ENCODE measurements around the gene KNG1.
"Not testable (repeated sequence)": the region's sequence is repeated elsewhere in the genome, so short reads cannot be mapped to it uniquely, and the experiment has no call there.

KNG1 gene

DNA sequence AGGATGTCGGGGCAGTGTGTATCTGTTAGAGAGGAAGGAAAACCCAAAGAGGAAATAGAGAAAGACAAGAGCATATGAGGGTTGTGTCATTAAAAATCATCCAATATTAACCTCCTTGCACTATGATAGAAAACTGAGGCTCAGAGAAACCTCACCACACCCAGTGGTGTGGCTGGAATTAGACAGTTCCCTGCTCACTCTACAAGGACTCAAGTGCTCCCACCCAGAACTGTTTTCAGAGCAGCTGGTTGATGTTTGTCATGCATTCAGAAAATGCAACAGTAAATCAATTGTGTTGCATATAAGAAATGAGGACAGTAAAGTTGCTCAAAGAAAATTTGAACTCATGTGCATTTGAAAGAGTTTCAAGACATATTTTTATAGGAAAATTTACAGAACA, 26.9 kb upstream of the KNG1 start:
- not testable (repeated sequence) for H3K79me1 ChIP-seq (replicated peaks; ENCODE audit: low read length, poor library complexity, severe bottlenecking); H2BK5ac ChIP-seq (ENCODE audit: low read depth, low read length, poor library complexity, severe bottlenecking); H3K4me3 ChIP-seq (ENCODE audit: insufficient read depth in 1 of 2, low read depth in 1 of 2, low read length in 2 of 2); H2AK5ac ChIP-seq (ENCODE audit: low read length, severe bottlenecking); H3K9me3 ChIP-seq (ENCODE audit: control insufficient read depth, low read length); H2BK12ac ChIP-seq (ENCODE audit: low read length in 2 of 2); H2BK120ac ChIP-seq (ENCODE audit: low read depth, low read length); H3K4me1 ChIP-seq (ENCODE audit: control insufficient read depth, insufficient read depth, low read depth, low read length); H3K36me3 ChIP-seq (ENCODE audit: control insufficient read depth in 1 of 2, insufficient read depth in 2 of 2, low read depth in 1 of 2, low read length in 2 of 2); H4K8ac ChIP-seq (ENCODE audit: low read length); H3K14ac ChIP-seq (ENCODE audit: low read length in 2 of 2); H3K9ac ChIP-seq (ENCODE audit: low read length); DNase-seq; H3K4ac ChIP-seq (ENCODE audit: low read depth in 1 of 2, low read length in 2 of 2); H3K4me2 ChIP-seq (ENCODE audit: low read length, poor library complexity, severe bottlenecking); H3K27ac ChIP-seq (ENCODE audit: low read length, poor library complexity, severe bottlenecking); H4K91ac ChIP-seq (ENCODE audit: low read length); H3K18ac ChIP-seq (ENCODE audit: low read depth in 1 of 2, low read length in 2 of 2); H2AFZ ChIP-seq (ENCODE audit: low read depth, low read length); H2BK15ac ChIP-seq (ENCODE audit: low read depth, poor library complexity, severe bottlenecking); H3K23ac ChIP-seq (ENCODE audit: low read length in 2 of 2)
- WGBS = no CpG with 5 or more reads among the region's 1 CpG
- peaks cover 10 to 25% of the 10 kb centered on the region in 2 experiments for H3K27me3 ChIP-seq (ENCODE audit: control insufficient read depth in 1 of 2, insufficient read depth in 1 of 2, low read length in 2 of 2)

GRCh38 chr3:186691676-186692075, 25.5 kb upstream of the KNG1 start:
- H3K9me3 ChIP-seq (ENCODE audit: control insufficient read depth, low read length) = no peaks in the 10 kb centered on the region
- H3K4me2 ChIP-seq (ENCODE audit: low read length, poor library complexity, severe bottlenecking) = no peak overlapping the region
- no peak overlapping the region for H3K4ac ChIP-seq (ENCODE audit: low read depth in 1 of 2, low read length in 2 of 2)
- peaks cover 12 to 29% of the 10 kb centered on the region in 2 experiments for H3K27me3 ChIP-seq (ENCODE audit: control insufficient read depth in 1 of 2, insufficient read depth in 1 of 2, low read length in 2 of 2)
- no peak overlapping the region for H2AK5ac ChIP-seq (ENCODE audit: low read length, severe bottlenecking)
- H2AFZ ChIP-seq (ENCODE audit: low read depth, low read length) = no peak overlapping the region
- no peak overlapping the region for H2BK15ac ChIP-seq (ENCODE audit: low read depth, poor library complexity, severe bottlenecking)
- H3K79me1 ChIP-seq (replicated peaks; ENCODE audit: low read length, poor library complexity, severe bottlenecking) = no peaks in the 10 kb centered on the region
- H4K91ac ChIP-seq (ENCODE audit: low read length) = no peak overlapping the region
- H2BK12ac ChIP-seq (ENCODE audit: low read length in 2 of 2) = no peak overlapping the region
- H2BK5ac ChIP-seq (ENCODE audit: low read depth, low read length, poor library complexity, severe bottlenecking) = no peak overlapping the region
- no peak overlapping the region for H2BK120ac ChIP-seq (ENCODE audit: low read depth, low read length)
- no peaks in the 10 kb centered on the region for H3K4me1 ChIP-seq (ENCODE audit: control insufficient read depth, insufficient read depth, low read depth, low read length)
- H4K8ac ChIP-seq (ENCODE audit: low read length) = no peak overlapping the region
- WGBS = 92% methylated on average over 7 of the region's 7 CpGs
- no peak overlapping the region for H3K18ac ChIP-seq (ENCODE audit: low read depth in 1 of 2, low read length in 2 of 2)
- no peak for DNase-seq
- no peak overlapping the region for H3K27ac ChIP-seq (ENCODE audit: low read length, poor library complexity, severe bottlenecking)
- H3K36me3 ChIP-seq (ENCODE audit: control insufficient read depth in 1 of 2, insufficient read depth in 2 of 2, low read depth in 1 of 2, low read length in 2 of 2) = no peaks in the 10 kb centered on the region
- no peak overlapping the region for H3K23ac ChIP-seq (ENCODE audit: low read length in 2 of 2)
- H3K9ac ChIP-seq (ENCODE audit: low read length) = no peak overlapping the region
- no peak overlapping the region for H3K14ac ChIP-seq (ENCODE audit: low read length in 2 of 2)
- H3K4me3 ChIP-seq (ENCODE audit: insufficient read depth in 1 of 2, low read depth in 1 of 2, low read length in 2 of 2) = no peak overlapping the region

GRCh38 chr3:186693843-186694242, 23.3 kb upstream of the KNG1 start:
- H3K79me1 ChIP-seq (replicated peaks; ENCODE audit: low read length, poor library complexity, severe bottlenecking) = no peaks in the 10 kb centered on the region
- no peak overlapping the region for H2BK12ac ChIP-seq (ENCODE audit: low read length in 2 of 2)
- H2BK5ac ChIP-seq (ENCODE audit: low read depth, low read length, poor library complexity, severe bottlenecking) = no peak overlapping the region
- no peak overlapping the region for H3K27ac ChIP-seq (ENCODE audit: low read length, poor library complexity, severe bottlenecking)
- no peak overlapping the region for H4K8ac ChIP-seq (ENCODE audit: low read length)
- H2AFZ ChIP-seq (ENCODE audit: low read depth, low read length) = no peak overlapping the region
- no peak overlapping the region for H3K4me2 ChIP-seq (ENCODE audit: low read length, poor library complexity, severe bottlenecking)
- H4K91ac ChIP-seq (ENCODE audit: low read length) = no peak overlapping the region
- no peak overlapping the region for H3K4ac ChIP-seq (ENCODE audit: low read depth in 1 of 2, low read length in 2 of 2)
- H2AK5ac ChIP-seq (ENCODE audit: low read length, severe bottlenecking) = no peak overlapping the region
- no peak overlapping the region for H3K9ac ChIP-seq (ENCODE audit: low read length)
- WGBS = 82% methylated on average over 2 of the region's 3 CpGs
- H2BK15ac ChIP-seq (ENCODE audit: low read depth, poor library complexity, severe bottlenecking) = no peak overlapping the region
- no peaks in the 10 kb centered on the region for H3K4me1 ChIP-seq (ENCODE audit: control insufficient read depth, insufficient read depth, low read depth, low read length)
- no peak overlapping the region for H2BK120ac ChIP-seq (ENCODE audit: low read depth, low read length)
- H3K36me3 ChIP-seq (ENCODE audit: control insufficient read depth in 1 of 2, insufficient read depth in 2 of 2, low read depth in 1 of 2, low read length in 2 of 2) = no peaks in the 10 kb centered on the region
- no peak overlapping the region for H3K23ac ChIP-seq (ENCODE audit: low read length in 2 of 2)
- DNase-seq = no peak
- no peak overlapping the region for H3K14ac ChIP-seq (ENCODE audit: low read length in 2 of 2)
- H3K9me3 ChIP-seq (ENCODE audit: control insufficient read depth, low read length) = no peaks in the 10 kb centered on the region
- no peak overlapping the region for H3K18ac ChIP-seq (ENCODE audit: low read depth in 1 of 2, low read length in 2 of 2)
- H3K27me3 ChIP-seq (ENCODE audit: control insufficient read depth in 1 of 2, insufficient read depth in 1 of 2, low read length in 2 of 2) = peaks cover 22 to 29% of the 10 kb centered on the region in 2 experiments
- H3K4me3 ChIP-seq (ENCODE audit: insufficient read depth in 1 of 2, low read depth in 1 of 2, low read length in 2 of 2) = no peak overlapping the region

DNA sequence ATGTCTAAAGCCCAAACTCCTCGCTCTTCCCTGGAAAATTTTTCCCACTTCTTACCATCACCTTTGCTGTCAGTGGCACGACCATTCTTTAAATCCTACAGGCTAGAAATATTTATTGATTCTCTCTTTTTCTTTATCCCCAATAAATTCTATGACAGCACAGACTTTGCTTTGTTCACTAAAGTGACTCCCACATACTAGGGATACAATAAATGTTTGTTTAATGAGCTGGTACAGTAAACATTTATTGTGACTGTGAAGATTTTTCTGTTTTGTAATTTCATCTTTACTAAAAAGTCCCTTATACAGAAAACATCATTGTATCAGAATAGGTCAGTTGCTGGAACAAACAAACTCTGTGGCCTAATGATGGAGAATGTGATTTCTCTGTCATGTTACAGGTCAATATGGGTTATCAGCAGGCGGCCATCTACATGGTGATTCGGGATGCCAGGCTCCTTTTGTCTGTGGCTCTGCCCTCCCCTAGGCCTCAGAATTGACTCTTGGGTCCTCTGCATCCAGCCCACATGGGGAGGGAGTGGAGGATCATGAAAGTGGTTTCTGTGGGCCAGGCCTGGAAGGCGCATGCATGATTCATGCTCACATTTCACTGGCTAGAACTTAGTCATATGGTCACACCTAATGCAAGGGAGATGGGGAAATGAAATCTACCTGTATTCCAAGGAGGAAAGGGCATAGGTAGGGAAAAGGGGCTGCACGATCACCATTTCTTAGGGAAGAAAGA, 22.7 kb upstream of the KNG1 start:
- 74% methylated on average over 6 of the region's 6 CpGs for whole genome bisulfite sequencing
- Histone ChIP-seq H3K27me3 (ENCODE audit: control insufficient read depth in 1 of 2, insufficient read depth in 1 of 2, low read length in 2 of 2) (peaks cover 22 to 29% of the 10 kb centered on the region in 2 experiments), H3K4me1 (ENCODE audit: control insufficient read depth, insufficient read depth, low read depth, low read length) (no peaks in the 10 kb centered on the region), H3K14ac (ENCODE audit: low read length in 2 of 2) (no peak overlapping the region), H3K23ac (ENCODE audit: low read length in 2 of 2) (no peak overlapping the region), H3K27ac (ENCODE audit: low read length, poor library complexity, severe bottlenecking) (no peak overlapping the region), H2BK5ac (ENCODE audit: low read depth, low read length, poor library complexity, severe bottlenecking) (no peak overlapping the region), H3K9ac (ENCODE audit: low read length) (no peak overlapping the region), H2BK12ac (ENCODE audit: low read length in 2 of 2) (no peak overlapping the region), H2AK5ac (ENCODE audit: low read length, severe bottlenecking) (no peak overlapping the region), H4K8ac (ENCODE audit: low read length) (no peak overlapping the region), H3K79me1 (replicated peaks; ENCODE audit: low read length, poor library complexity, severe bottlenecking) (no peaks in the 10 kb centered on the region), H2BK15ac (ENCODE audit: low read depth, poor library complexity, severe bottlenecking) (no peak overlapping the region), H3K4me3 (ENCODE audit: insufficient read depth in 1 of 2, low read depth in 1 of 2, low read length in 2 of 2) (no peak overlapping the region), H3K4me2 (ENCODE audit: low read length, poor library complexity, severe bottlenecking) (no peak overlapping the region), H3K4ac (ENCODE audit: low read depth in 1 of 2, low read length in 2 of 2) (no peak overlapping the region), H3K18ac (ENCODE audit: low read depth in 1 of 2, low read length in 2 of 2) (no peak overlapping the region), H3K9me3 (ENCODE audit: control insufficient read depth, low read length) (no peaks in the 10 kb centered on the region), H3K36me3 (ENCODE audit: control insufficient read depth in 1 of 2, insufficient read depth in 2 of 2, low read depth in 1 of 2, low read length in 2 of 2) (no peaks in the 10 kb centered on the region), H4K91ac (ENCODE audit: low read length) (no peak overlapping the region), H2BK120ac (ENCODE audit: low read depth, low read length) (no peak overlapping the region), H2AFZ (ENCODE audit: low read depth, low read length) (no peak overlapping the region)
- no peak for DNase-seq
